ENCODE measurements around the gene DPF1.

GRCh38 chr19:38202504-38202903 is 21.5 kb downstream of the DPF1 start:
- TF ChIP-seq USF1 (IDR thresholded peaks at IDR 0.05; ENCODE audit: borderline replicate concordance, extremely low read length, insufficient read depth, low read depth, low read length), result no peak
- no peak for TF ChIP-seq POLR2A (IDR thresholded peaks at IDR 0.05; ENCODE audit: low read depth, low read length)
- no peak for TF ChIP-seq MAX (IDR thresholded peaks at IDR 0.05; ENCODE audit: low read depth, low read length)
- no peak for TF ChIP-seq CTCF (IDR thresholded peaks at IDR 0.05 in 2 of 3, conservative IDR thresholded peaks at IDR 0.05 in 1 of 3; ENCODE audit: control insufficient read depth in 2 of 3, extremely low read depth in 1 of 3, insufficient read depth in 1 of 3, low read depth in 3 of 3, low read length in 3 of 3)
- TF ChIP-seq CHD2 (IDR thresholded peaks at IDR 0.05; ENCODE audit: borderline replicate concordance, low read depth, low read length), result no peak
- TF ChIP-seq E2F4 (IDR thresholded peaks at IDR 0.05; ENCODE audit: low read depth, low read length), result no peak
- TF ChIP-seq REST (IDR thresholded peaks at IDR 0.05; ENCODE audit: low read depth, low read length), result no peak
- TF ChIP-seq ELK1 (IDR thresholded peaks at IDR 0.05; ENCODE audit: low read depth, low read length), result no peak
- no peak for TF ChIP-seq POLR2AphosphoS5 (IDR thresholded peaks at IDR 0.05; ENCODE audit: low read length)
- TF ChIP-seq CREB1 (IDR thresholded peaks at IDR 0.05; ENCODE audit: low read depth), result no peak
- TF ChIP-seq DPF2 (IDR thresholded peaks at IDR 0.05), result no peak
